8988T (cell line): Measurements from ENCODE around the gene COX19.
A peak's percentile ranks its signal among the peaks of the same experiment; 100 is the strongest.
"Not testable (repeated sequence)": the region's sequence is repeated elsewhere in the genome, so short reads cannot be mapped to it uniquely, and the experiment has no call there.

Source experiments
- DNase-seq: peaks from one replicate; pipeline ENCODE4 v3.0.0; 2011

Gene COX19

GRCh38 chr7:959271-959670, 16.1 kb downstream of the COX19 start:
- DNase-seq, result no peak

GRCh38 chr7:958221-959200, 16.8 kb downstream of the COX19 start:
- no peak for DNase-seq

- DNase-seq, result no peak
Observed at GRCh38 chr7:957418-958220, 17.7 kb downstream of the COX19 start.

- DNase-seq, result no peak
Observed at GRCh38 chr7:956031-956430, 19.3 kb downstream of the COX19 start.

GRCh38 chr7:954330-955238, 20.8 kb downstream of the COX19 start, which contains the start of gene ADAP1:
TSS of gene ADAP1 (minus strand) at chr7:954680. CDS start at chr7:954477, 203 bp downstream.
- DNase-seq, result peak; percentile 59

GRCh38 chr7:953547-954327, 21.6 kb downstream of the COX19 start:
- DNase-seq, result peak; percentile 76

GRCh38 chr7:952548-953441, 22.6 kb downstream of the COX19 start:
- no peak for DNase-seq

- no peak for DNase-seq
Observed at GRCh38 chr7:951881-952547, 23.3 kb downstream of the COX19 start.

- no peak for DNase-seq
Observed at GRCh38 chr7:949021-949934, 26.1 kb downstream of the COX19 start.

- no peak for DNase-seq
Observed at GRCh38 chr7:947391-948210, 27.7 kb downstream of the COX19 start.

- DNase-seq, result no peak
Observed at GRCh38 chr7:946256-946996, 28.9 kb downstream of the COX19 start.

- no peak for DNase-seq
Observed at GRCh38 chr7:945556-946255, 29.6 kb downstream of the COX19 start.

- no peak for DNase-seq
Observed at GRCh38 chr7:945147-945555, 30.2 kb downstream of the COX19 start.

- DNase-seq, result no peak
Observed at GRCh38 chr7:944744-945143, 30.6 kb downstream of the COX19 start.

GRCh38 chr7:943793-944192, 31.6 kb downstream of the COX19 start:
- DNase-seq, result not testable (repeated sequence)

- DNase-seq, result no peak
Observed at GRCh38 chr7:940599-941408, 34.5 kb downstream of the COX19 start.
